Fibroblast of the aortic adventitia (primary cell): ENCODE data around the gene MSLN. TPM values are rescaled to one million over a fixed set of nuclear protein-coding genes. Genes with fewer than 3 reads are reported as not detected.

Source experiments
- DNase-seq: peaks from one replicate; pipeline ENCODE4 v3.0.0-alpha.2; 2010; ENCODE audit warnings: low read depth
- H3K4me3 ChIP-seq: 2 replicates; pipeline ENCODE4 v1.5.1; 2011; ENCODE audit warnings: low read depth, mild to moderate bottlenecking, control low read depth, low read length, moderate library complexity
- CTCF ChIP-seq: IDR thresholded peaks from 2 replicates; pipeline ENCODE4 v1.5.1; 2011; ENCODE audit warnings: mild to moderate bottlenecking, low read length, control low read depth, inconsistent platforms; ENCODE audit not compliant: insufficient read depth
- total RNA-seq: library from RNA; depleted of rRNA; stranded (reverse); fragments of >200 nt; gene quantifications from 2 replicates; pipeline ENCODE4 v1.2.3, GENCODE V29; 2012; ENCODE audit warnings: low replicate concordance

The MSLN gene
- total RNA-seq, 1 donor, result not detected

- DNase-seq, result no peak
- no peak overlapping the region for H3K4me3 ChIP-seq
- no peak for TF ChIP-seq CTCF
These were observed 34.4 kb downstream of the MSLN start for GRCh38 chr16:794853-795466.

- DNase-seq, result no peak
- TF ChIP-seq CTCF, result no peak
These were observed 35.2 kb downstream of the MSLN start for GRCh38 chr16:795580-796229.

GRCh38 chr16:796296-797119 lies 36.0 kb downstream of the MSLN start:
- no peak overlapping the region for H3K4me3 ChIP-seq
- DNase-seq, result no peak
- TF ChIP-seq CTCF, result no peak

More at GRCh38 chr16:795580-796229, 35.2 kb downstream of the MSLN start:
- no peak overlapping the region for H3K4me3 ChIP-seq

GRCh38 chr16:797120-797420 lies 36.5 kb downstream of the MSLN start:
- TF ChIP-seq CTCF, result no peak
- no peak overlapping the region for H3K4me3 ChIP-seq
- DNase-seq, result no peak

GRCh38 chr16:797686-798085 lies 37.2 kb downstream of the MSLN start:
- no peak for TF ChIP-seq CTCF
- no peak overlapping the region for H3K4me3 ChIP-seq
- no peak for DNase-seq

- TF ChIP-seq CTCF, result no peak
- H3K4me3 ChIP-seq, result no peak overlapping the region
- DNase-seq, result no peak
These were observed 38.1 kb downstream of the MSLN start for GRCh38 chr16:798666-799065.
